K562 (cell line): ENCODE measurements around the gene DMAC2. TPM values are rescaled to one million over a fixed set of nuclear protein-coding genes. Genes with fewer than 3 reads are reported as not detected.

Experiments
- CREB1 ChIP-seq, 2 experiments: sonication (generic) in 1 of 2; formaldehyde crosslinking in 1 of 2; IDR thresholded peaks; 2 replicates each; pipeline versions ENCODE4 v1.6.1 to v1.8.0; 2012 to 2022; ENCODE audit warnings: inconsistent platforms in 1 of 2, mild to moderate bottlenecking in 1 of 2, missing genetic modification reagents in 1 of 2, moderate library complexity in 1 of 2
- ELF2 ChIP-seq: fragments of 250-450 bp; sonication (Bioruptor Pico); IDR thresholded peaks from 2 replicates; pipeline ENCODE4 v1.5.0; 2021; ENCODE audit warnings: mild to moderate bottlenecking
- ETS2 ChIP-seq: IDR thresholded peaks from 2 replicates; pipeline ENCODE4 v1.6.1; 2016; ENCODE audit warnings: borderline replicate concordance, missing genetic modification characterization, mild to moderate bottlenecking, moderate library complexity, missing compliant biosample characterization; ENCODE audit not compliant: poor library complexity, severe bottlenecking
- HNRNPL ChIP-seq: fragments of 200-400 bp; formaldehyde crosslinking; IDR thresholded peaks from 2 replicates; pipeline ENCODE4 v1.6.1; 2017; ENCODE audit warnings: low read depth, mild to moderate bottlenecking, low read length
- L3MBTL2 ChIP-seq: fragments of 450-650 bp; IDR thresholded peaks from 2 replicates; pipeline ENCODE4 v1.6.1; 2016; ENCODE audit warnings: mild to moderate bottlenecking, moderate library complexity
- POLR3G ChIP-seq: IDR thresholded peaks from 2 replicates; pipeline ENCODE4 v1.6.1; 2011; ENCODE audit not compliant: insufficient read length, insufficient replicate concordance; ENCODE audit errors: extremely low read depth
- RB1 ChIP-seq: fragments of 450-650 bp; IDR thresholded peaks from 2 replicates; pipeline ENCODE4 v1.6.1; 2017; ENCODE audit warnings: low read depth, mild to moderate bottlenecking
- SMAD2 ChIP-seq: fragments of 150-350 bp; IDR thresholded peaks from 2 replicates; pipeline ENCODE4 v1.6.1; 2014; ENCODE audit warnings: low read depth, mild to moderate bottlenecking, low read length
- STAT5A ChIP-seq: IDR thresholded peaks from 2 replicates; pipeline ENCODE4 v1.6.1; 2012; ENCODE audit warnings: low read length, inconsistent platforms, borderline replicate concordance
- TCF7 ChIP-seq: sonication (generic); IDR thresholded peaks from 2 replicates; pipeline ENCODE4 v1.6.1; 2016; ENCODE audit warnings: antibody characterized with exemption, borderline replicate concordance
- ZNF143 ChIP-seq: sonication (generic); formaldehyde crosslinking; IDR thresholded peaks from 2 replicates; pipeline ENCODE4 v1.9.0; 2022; ENCODE audit warnings: mild to moderate bottlenecking, missing genetic modification reagents
- ZNF57 ChIP-seq: fragments of 450-650 bp; formaldehyde crosslinking; IDR thresholded peaks from 2 replicates; pipeline ENCODE4 v1.4.0; 2020; ENCODE audit warnings: mild to moderate bottlenecking, moderate library complexity
- ZNF764 ChIP-seq: fragments of 250-450 bp; sonication (Bioruptor Pico); IDR thresholded peaks from 2 replicates; pipeline ENCODE4 v1.4.0; 2020; ENCODE audit warnings: low read depth, mild to moderate bottlenecking, moderate library complexity
- polyA plus RNA-seq, 8 experiments: library from polyadenylated mRNA; depleted of rRNA in 4 of 8; stranded (reverse) in 5 of 8; unstranded in 3 of 8; fragments of >200 nt; fragmentation: Nextera tagmentation in 2 of 8; fragmentation: Illumina TruSeq in 1 of 8; extraction: Ambion mirVana in 2 of 8; extraction: Trizol in 1 of 8; gene quantifications; 2 replicates each; pipeline versions ENCODE4 v1.2.1 to v1.2.3, GENCODE V29; 2011 to 2014; ENCODE audit warnings: inconsistent platforms in 1 of 8, missing spikeins in 1 of 8
- total RNA-seq, 7 experiments: library from RNA; depleted of rRNA in 6 of 7; stranded (reverse); fragments of >200 nt in 6 of 7; fragmentation: Illumina TruSeq in 2 of 7; extraction: Trizol in 2 of 7; gene quantifications; 2 replicates each; pipeline versions ENCODE4 v1.2.1 to v1.2.3, GENCODE V29; 2011 to 2021; ENCODE audit warnings: low replicate concordance in 1 of 7
- TF ChIP-seq, protein P1 (sequence below): fragments of 250-450 bp; sonication (Bioruptor Pico); IDR thresholded peaks from 2 replicates; pipeline ENCODE4 v1.4.0; 2020; ENCODE audit warnings: mild to moderate bottlenecking
- TF ChIP-seq, protein P2 (sequence below), 2 experiments: fragments of 450-650 bp in 1 of 2; sonication (generic) in 1 of 2; formaldehyde crosslinking in 1 of 2; IDR thresholded peaks; 2 replicates each; pipeline versions ENCODE4 v1.7.1 to v1.9.0; 2016 to 2022; ENCODE audit warnings: inconsistent platforms in 1 of 2, mild to moderate bottlenecking in 1 of 2, missing genetic modification reagents in 1 of 2

Gene DMAC2
- total and polyA plus RNA-seq, 9 of the 15 experiments (the other 6 are each of a cell fraction or from before 2014, with no cell fraction given): 12.9 to 61.2 (median 43.1) TPM

- no peak for TF ChIP-seq STAT5A
- no peak for TF ChIP-seq ZNF143
- no peak for TF ChIP-seq TCF7
- no peak for TF ChIP-seq RB1
- TF ChIP-seq CREB1 (IDR thresholded peaks at IDR 0.05): no peak
- no peak for TF ChIP-seq CREB1 (CRISPR knock-in tag; IDR thresholded peaks at IDR 0.05)
- TF ChIP-seq ZNF764 (CRISPR knock-in tag): no peak
- no peak for TF ChIP-seq HNRNPL
- no peak for TF ChIP-seq L3MBTL2
- no peak for TF ChIP-seq ELF2
- no peak for TF ChIP-seq SMAD2
- TF ChIP-seq, protein P1, sequence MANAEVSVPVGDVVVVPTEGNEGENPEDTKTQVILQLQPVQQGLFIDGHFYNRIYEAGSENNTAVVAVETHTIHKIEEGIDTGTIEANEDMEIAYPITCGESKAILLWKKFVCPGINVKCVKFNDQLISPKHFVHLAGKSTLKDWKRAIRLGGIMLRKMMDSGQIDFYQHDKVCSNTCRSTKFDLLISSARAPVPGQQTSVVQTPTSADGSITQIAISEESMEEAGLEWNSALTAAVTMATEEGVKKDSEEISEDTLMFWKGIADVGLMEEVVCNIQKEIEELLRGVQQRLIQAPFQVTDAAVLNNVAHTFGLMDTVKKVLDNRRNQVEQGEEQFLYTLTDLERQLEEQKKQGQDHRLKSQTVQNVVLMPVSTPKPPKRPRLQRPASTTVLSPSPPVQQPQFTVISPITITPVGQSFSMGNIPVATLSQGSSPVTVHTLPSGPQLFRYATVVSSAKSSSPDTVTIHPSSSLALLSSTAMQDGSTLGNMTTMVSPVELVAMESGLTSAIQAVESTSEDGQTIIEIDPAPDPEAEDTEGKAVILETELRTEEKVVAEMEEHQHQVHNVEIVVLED (CRISPR knock-in tag): no peak
- TF ChIP-seq ZNF57 (CRISPR knock-in tag): no peak
- TF ChIP-seq, protein P2, sequence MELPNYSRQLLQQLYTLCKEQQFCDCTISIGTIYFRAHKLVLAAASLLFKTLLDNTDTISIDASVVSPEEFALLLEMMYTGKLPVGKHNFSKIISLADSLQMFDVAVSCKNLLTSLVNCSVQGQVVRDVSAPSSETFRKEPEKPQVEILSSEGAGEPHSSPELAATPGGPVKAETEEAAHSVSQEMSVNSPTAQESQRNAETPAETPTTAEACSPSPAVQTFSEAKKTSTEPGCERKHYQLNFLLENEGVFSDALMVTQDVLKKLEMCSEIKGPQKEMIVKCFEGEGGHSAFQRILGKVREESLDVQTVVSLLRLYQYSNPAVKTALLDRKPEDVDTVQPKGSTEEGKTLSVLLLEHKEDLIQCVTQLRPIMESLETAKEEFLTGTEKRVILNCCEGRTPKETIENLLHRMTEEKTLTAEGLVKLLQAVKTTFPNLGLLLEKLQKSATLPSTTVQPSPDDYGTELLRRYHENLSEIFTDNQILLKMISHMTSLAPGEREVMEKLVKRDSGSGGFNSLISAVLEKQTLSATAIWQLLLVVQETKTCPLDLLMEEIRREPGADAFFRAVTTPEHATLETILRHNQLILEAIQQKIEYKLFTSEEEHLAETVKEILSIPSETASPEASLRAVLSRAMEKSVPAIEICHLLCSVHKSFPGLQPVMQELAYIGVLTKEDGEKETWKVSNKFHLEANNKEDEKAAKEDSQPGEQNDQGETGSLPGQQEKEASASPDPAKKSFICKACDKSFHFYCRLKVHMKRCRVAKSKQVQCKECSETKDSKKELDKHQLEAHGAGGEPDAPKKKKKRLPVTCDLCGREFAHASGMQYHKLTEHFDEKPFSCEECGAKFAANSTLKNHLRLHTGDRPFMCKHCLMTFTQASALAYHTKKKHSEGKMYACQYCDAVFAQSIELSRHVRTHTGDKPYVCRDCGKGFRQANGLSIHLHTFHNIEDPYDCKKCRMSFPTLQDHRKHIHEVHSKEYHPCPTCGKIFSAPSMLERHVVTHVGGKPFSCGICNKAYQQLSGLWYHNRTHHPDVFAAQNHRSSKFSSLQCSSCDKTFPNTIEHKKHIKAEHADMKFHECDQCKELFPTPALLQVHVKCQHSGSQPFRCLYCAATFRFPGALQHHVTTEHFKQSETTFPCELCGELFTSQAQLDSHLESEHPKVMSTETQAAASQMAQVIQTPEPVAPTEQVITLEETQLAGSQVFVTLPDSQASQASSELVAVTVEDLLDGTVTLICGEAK (IDR thresholded peaks at IDR 0.05): no peak
- TF ChIP-seq, protein P2 (CRISPR knock-in tag; IDR thresholded peaks at IDR 0.05): no peak
- no peak for TF ChIP-seq ETS2 (tag)
- TF ChIP-seq POLR3G: no peak
These were observed 8.0 kb downstream of the DMAC2 start (continued) for GRCh38 chr19:41431426-41432386.
